HG03139 (cell line): ENCODE measurements around the gene SEMG1.

Experiments
- ATAC-seq: cut with Tn5 transposase; IDR thresholded peaks from one replicate; pipeline ENCODE4 v1.9.1; 2021; ENCODE audit not compliant: unreplicated experiment

The SEMG1 gene, protein sequence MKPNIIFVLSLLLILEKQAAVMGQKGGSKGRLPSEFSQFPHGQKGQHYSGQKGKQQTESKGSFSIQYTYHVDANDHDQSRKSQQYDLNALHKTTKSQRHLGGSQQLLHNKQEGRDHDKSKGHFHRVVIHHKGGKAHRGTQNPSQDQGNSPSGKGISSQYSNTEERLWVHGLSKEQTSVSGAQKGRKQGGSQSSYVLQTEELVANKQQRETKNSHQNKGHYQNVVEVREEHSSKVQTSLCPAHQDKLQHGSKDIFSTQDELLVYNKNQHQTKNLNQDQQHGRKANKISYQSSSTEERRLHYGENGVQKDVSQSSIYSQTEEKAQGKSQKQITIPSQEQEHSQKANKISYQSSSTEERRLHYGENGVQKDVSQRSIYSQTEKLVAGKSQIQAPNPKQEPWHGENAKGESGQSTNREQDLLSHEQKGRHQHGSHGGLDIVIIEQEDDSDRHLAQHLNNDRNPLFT

GRCh38 chr20:45206725-45207124 lies at the start of gene SEMG1:
SEMG1 (plus strand) TSS chr20:45207033; CDS start chr20:45207054, 21 bp downstream.
- ATAC-seq, result no peak

DNA sequence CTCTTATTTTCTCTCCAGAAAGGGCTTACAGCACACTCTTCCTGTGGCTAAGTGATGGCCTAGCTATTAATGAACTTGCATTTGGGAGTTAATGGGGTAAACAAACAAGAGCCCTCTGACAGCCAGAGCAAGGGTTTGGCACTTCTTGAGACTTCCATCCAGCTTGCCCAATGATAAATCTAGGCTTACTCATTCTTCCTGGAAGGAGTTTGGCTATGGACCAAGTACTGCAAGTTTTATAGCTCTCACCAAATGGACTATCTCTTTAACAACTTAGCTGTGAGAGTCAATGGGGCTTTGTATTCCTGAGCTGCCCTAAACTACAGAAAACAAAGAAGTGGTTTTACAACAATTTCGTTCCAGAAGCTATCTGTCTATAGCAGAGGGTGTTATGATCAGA lies 48.9 kb upstream of the SEMG1 start:
- ATAC-seq, result no peak

GRCh38 chr20:45163083-45163803 lies 43.6 kb upstream of the SEMG1 start:
- ATAC-seq, result no peak

DNA sequence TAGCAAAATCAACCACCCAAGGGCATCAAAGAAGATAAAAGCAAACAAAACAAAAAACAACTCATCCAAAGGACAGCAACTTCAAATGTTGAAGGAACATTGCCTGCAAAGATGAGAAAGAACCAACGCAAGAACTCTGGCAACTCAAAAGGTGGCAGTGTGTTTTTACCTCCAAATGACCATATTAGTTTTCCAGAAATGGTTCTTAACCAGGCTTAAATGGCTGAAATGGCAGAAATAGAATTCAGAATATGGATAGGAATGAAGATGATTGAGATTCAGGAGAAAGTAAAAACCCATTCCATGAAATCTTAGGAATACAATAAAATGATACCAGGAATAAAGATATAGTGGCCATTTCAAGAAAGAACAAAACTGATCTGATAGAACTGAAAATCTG lies 41.9 kb upstream of the SEMG1 start:
- no peak for ATAC-seq

DNA sequence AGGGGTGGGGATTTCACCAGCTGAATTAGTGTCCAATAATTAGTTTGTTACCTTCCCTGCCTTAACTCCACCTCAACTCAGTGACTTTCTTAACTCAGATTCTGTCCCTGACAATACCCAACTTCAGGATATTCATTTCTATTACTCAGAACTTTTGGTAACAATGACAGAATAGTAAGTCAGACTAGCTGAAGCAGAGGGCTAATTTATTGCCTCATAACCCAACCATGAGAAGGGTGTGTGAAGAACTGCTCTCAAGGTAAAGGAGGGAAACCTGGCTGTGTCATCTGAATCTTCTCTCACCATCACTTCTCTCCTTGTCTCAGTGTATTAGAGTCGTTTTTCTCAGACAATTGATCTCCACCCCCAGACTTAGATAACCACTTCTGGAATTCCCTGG lies 33.3 kb upstream of the SEMG1 start:
- no peak for ATAC-seq

DNA sequence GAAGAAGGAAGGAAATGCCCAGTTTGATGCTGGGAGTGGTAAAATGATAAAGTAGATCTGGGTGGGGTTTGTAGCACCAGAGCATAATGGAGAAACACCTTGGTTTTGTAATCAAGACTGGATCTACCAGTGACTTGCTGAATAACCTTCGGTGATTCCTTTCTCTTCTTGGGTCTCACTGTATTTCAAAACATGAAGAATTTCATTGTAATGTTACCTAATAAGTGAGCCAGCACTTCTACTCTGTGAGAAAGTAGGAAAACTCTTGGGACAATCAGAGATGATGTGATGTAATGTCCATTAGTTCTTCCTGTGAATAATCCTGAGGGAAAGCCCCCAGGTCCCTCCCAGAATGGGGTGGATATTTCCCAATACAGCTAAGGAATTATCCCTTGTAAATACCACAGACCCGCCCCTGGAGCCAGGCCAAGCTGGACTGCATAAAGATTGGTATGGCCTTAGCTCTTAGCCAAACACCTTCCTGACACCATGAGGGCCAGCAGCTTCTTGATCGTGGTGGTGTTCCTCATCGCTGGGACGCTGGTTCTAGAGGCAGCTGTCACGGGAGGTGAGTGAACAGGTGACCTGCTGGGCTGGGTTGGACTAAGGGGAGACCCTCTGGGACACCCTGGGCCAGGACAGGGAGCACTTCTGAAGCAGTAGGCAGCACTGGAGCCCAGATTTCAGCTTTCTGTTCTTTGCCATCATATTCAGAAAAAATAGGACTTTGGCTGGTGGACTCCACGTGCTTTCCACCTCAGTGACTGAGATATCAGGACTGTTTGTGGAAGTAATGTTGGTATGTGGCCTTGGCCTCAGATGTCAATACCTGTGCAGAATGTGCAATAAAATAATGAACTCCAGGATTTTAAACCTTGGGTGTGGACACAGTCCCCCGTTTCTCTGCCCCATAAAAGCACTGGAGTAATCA lies 32.1 kb upstream of the SEMG1 start, which contains the start of gene PI3:
PI3 (plus strand) TSS at position 469 of the 931 bp plus-strand sequence; CDS start at position 490, 21 bp downstream.
- ATAC-seq, result no peak

GRCh38 chr20:45176526-45177267 lies 30.1 kb upstream of the SEMG1 start:
- no peak for ATAC-seq

GRCh38 chr20:45179166-45179565 lies 27.7 kb upstream of the SEMG1 start:
- no peak for ATAC-seq

DNA sequence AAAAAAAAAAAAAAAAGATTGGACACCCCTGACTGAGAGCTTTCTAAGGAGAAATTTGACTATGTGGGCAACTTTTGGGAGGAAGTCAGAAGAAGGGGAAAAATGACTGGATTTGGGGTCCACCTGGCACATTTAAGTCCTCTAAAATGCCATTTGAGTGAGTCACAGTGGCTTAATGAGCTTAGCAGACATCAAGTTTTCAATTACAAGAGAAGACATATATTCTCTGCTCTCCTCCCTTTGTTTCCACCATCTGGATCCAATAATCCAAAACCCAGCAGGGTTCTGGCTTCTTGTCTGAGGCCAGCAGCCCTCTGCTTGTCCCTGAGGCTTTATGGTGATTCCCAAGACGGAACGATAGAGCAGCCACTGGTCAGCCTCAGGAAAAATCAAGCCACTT lies 25.2 kb upstream of the SEMG1 start:
- ATAC-seq, result no peak

- ATAC-seq, result no peak
Measured at GRCh38 chr20:45183084-45183483, 23.7 kb upstream of the SEMG1 start.

DNA sequence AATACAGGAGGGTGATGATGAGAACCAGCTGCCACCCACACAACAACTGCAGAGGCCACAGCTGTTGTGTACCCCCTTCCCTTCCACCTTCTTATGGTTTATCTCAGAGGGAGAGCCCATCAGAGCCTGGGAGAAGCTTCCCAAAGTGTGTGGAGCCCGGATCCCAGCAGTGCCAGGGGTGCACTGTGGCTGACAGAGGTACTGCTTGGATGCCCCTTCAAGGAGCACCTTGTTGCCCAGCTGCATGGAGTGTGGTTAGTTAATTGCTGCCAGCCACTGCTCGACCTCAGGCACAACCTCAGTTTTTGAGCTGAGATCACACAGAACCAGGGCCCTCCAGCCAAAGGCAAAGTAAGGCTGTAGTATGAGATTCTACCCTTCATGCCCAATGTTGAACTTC lies 19.1 kb upstream of the SEMG1 start:
- no peak for ATAC-seq

- ATAC-seq, result no peak
Measured at GRCh38 chr20:45189067-45189609, 17.7 kb upstream of the SEMG1 start.

DNA sequence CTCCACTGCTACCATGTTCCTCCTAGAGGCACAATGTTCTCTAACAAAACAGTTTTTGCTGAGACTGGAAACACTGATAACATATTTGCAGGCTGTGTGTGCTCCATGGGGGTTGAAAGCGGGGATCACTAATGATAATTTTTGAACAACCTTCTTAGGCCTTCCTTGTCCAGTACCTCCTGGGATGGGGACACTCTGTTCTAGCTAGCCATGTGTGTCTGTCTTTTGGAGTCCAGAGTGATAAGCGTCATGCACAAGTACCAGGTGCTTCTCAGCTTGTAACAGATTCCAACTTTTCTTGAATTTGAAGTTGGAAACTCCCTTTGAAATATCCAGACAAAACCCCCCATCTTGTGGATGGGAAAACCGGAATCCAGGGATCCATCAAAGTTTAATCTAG lies 17.0 kb upstream of the SEMG1 start:
- ATAC-seq, result no peak

DNA sequence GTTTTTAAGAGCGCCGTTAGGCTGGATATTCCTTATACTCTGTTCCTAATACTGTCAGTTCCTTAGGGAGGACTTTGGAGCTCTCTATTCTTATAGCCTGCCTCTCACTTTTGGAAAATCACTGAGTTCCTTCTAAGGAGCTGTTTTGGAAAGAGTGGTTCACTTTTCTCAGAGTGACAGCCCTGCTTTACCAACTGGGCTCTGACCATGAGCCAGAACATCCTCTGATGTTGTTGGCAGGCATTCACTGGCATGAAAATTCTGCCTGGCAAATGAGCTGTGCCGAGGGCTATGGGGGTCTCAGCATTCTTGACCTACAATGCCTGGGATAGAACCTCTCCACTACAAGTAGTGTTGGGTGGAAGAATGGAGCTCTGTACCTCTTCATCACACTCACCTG lies 14.9 kb upstream of the SEMG1 start:
- no peak for ATAC-seq

GRCh38 chr20:45193331-45193730 lies 13.5 kb upstream of the SEMG1 start:
- no peak for ATAC-seq

GRCh38 chr20:45209924-45210323 lies 3.1 kb downstream of the SEMG1 start:
- no peak for ATAC-seq

- no peak for ATAC-seq
Measured at GRCh38 chr20:45211569-45212474, 5.0 kb downstream of the SEMG1 start.

- no peak for ATAC-seq
Measured at GRCh38 chr20:45212836-45213235, 6.0 kb downstream of the SEMG1 start.

DNA sequence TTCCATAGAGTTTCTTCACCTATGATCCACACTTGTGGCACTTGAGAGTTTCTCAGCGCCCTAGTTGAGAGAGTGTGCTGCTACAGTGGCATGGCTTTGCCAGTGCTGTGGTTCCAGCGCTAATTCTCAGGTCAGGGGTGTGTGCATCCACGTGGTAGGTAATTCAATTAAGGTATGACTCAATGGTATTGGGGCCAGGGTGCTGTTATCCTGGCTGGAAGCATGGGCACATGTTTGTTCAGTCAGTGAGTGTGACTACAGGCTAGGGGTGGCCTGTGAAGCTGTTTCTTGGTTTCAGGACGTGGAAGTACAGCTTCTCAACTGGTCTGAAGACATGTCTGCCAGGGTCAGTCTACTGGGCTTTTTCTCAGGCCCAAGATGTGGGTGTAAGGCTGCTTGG lies 11.3 kb downstream of the SEMG1 start:
- ATAC-seq, result no peak
